DMS 273 (cell line): ENCODE measurements around the gene USF3.
"Not testable (repeated sequence)": the region's sequence is repeated elsewhere in the genome, so short reads cannot be mapped to it uniquely, and the experiment has no call there.

ENCODE experiments used
- DNase-seq: peaks from one replicate; lab custom pipeline; 2025; ENCODE audit not compliant: unreplicated experiment; lab: John Stamatoyannopoulos, UW

USF3 gene

GRCh38 chr3:113654310-113654709 is 42.1 kb downstream of the USF3 start:
- no peak for DNase-seq

DNA sequence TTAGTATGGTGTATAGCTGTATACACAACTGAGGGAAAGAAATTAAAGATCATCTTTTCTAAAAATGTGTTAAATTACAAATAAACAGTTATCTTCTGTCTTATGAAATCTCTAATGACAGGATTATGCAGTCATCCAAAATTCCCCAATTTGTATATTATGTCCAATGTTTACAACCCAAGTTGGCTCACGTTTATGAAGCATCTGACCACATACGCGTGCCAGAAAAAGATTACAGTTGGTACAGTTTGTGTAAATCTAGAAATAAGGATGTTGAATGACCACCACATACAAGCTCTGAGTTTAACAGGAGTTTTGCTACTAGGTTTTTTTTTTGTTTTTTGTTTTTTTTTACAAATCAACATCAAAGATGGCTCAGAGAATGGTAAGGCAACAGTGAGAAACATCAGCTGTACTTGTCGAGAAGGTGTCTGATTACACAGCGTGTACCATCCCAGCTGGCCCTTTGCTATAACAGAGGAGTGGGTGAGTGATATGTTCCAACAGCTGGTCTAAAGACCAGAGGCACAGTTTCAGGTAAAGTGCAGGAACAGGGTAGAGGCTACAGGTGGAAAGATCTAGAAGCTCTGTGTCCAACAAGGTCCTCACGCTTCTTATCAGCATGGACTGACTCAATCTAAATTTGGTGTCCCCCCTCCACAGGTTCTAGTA is 47.1 kb downstream of the USF3 start:
- peak; percentile 13 for DNase-seq

DNA sequence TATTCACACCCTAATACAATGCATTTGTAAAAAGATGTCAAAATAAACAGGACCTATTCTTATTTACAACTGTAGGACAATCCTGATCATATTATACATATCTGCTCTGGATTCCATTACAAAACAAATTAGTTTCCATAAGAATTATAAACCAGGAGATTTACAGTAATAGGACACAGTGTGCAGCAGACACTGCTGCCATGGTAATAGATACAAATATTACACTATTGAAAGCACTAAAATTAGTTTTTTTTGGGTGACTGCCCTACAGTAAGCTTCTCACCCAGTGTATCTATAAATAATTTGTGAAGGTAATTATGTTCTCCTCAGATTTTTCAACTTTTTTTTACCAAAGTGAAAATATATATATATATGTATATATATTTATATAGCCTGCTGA is 47.9 kb downstream of the USF3 start:
- no peak for DNase-seq

- DNase-seq = no peak
These were observed 52.9 kb downstream of the USF3 start for GRCh38 chr3:113643583-113643982.

- DNase-seq = no peak
These were observed 57.5 kb downstream of the USF3 start for GRCh38 chr3:113638910-113639309.

- no peak for DNase-seq
These were observed 58.7 kb downstream of the USF3 start for GRCh38 chr3:113637756-113638155.

GRCh38 chr3:113636034-113636433 is 60.4 kb downstream of the USF3 start:
- not testable (repeated sequence) for DNase-seq

GRCh38 chr3:113634782-113635474 is 61.5 kb downstream of the USF3 start:
- DNase-seq = no peak

DNA sequence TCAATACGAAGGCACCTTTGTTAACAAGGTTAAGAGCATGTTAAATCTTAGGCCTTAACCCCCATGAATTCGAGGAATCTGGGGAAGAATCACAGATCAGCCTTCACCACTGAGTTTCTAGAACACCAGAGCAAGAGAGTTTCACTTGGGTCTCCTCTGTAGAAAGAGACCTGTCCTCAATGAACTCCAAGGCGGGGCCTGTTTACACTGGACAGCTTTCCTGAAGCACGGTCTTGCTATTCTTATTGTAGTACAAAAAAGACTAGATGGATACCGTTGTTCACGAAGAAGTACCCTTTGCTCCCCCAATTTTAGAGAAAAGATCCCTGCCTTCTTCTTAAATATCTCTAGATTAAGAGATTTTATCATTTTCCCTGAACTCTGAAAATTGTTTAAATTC is 64.9 kb downstream of the USF3 start:
- no peak for DNase-seq

GRCh38 chr3:113630956-113631542 is 65.4 kb downstream of the USF3 start:
- DNase-seq = no peak

- no peak for DNase-seq
These were observed 66.6 kb downstream of the USF3 start for GRCh38 chr3:113629584-113630421.

DNA sequence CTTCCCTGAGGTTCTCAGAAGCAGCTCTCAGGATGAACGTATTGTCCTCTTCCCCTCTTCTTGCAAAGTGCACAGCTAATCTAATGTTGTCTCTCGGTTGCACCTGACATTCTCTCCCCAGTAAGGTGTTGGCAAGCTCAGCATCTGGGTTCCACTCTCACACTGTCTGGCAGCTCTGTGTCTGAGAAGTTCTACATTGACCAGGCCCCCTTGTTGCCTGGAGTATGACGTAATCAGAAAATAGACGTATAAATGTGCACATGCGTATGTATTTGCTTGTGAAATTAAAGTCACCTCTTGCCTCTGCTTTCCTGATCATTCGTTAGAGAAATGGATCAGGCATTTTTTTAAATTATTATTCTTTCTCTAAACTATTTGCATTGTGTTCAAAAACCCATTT is 67.7 kb downstream of the USF3 start:
- no peak for DNase-seq

GRCh38 chr3:113628316-113628715 is 68.1 kb downstream of the USF3 start:
- no peak for DNase-seq

- peak; percentile 87 for DNase-seq
These were observed 69.7 kb downstream of the USF3 start for GRCh38 chr3:113626503-113627371.

DNA sequence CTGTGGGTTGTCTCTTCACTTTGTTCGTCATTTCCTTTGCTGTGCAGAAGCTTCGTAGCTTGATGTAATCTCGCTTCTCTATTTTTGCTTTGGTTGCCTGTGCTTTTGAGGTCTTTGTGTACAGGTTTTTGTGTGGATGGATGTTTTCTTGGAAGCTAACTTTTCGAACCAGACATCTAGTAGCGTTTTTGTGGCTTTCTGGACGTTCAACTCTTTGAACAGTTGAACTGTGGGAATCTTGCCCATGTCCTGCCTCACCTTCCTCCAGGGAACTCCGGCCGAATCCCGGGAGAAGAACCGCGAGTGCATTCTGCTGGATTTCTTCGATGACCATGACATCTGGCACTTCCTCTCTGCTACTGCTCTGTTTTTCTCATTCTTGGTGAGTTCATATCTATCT is 70.6 kb downstream of the USF3 start:
- no peak for DNase-seq

- DNase-seq = no peak
These were observed 72.6 kb downstream of the USF3 start for GRCh38 chr3:113623811-113624210.

- no peak for DNase-seq
These were observed 73.1 kb downstream of the USF3 start for GRCh38 chr3:113623324-113623723.

- DNase-seq = no peak
These were observed 76.4 kb downstream of the USF3 start for GRCh38 chr3:113620091-113620490.

- DNase-seq = no peak
These were observed 78.7 kb downstream of the USF3 start for GRCh38 chr3:113617726-113618125.

- DNase-seq = peak; percentile 90
These were observed 80.5 kb downstream of the USF3 start for GRCh38 chr3:113615976-113616375.

GRCh38 chr3:113614402-113614801 is 82.0 kb downstream of the USF3 start:
- no peak for DNase-seq
